Mesenchymal stem cell (in vitro differentiated cells and primary cell): ENCODE measurements around the gene DOCK2.

ENCODE experiments used
- DNase-seq: peaks from one replicate; pipeline ENCODE4 v3.0.0-alpha.2; 2013
- H2AFZ ChIP-seq: one replicate; pipeline ENCODE4 v1.6.1; 2013; ENCODE audit warnings: low read depth, mild to moderate bottlenecking, control low read depth, inconsistent platforms, low read length, moderate library complexity
- H2AK5ac ChIP-seq: 2 replicates; pipeline ENCODE4 v1.6.1; 2013; ENCODE audit warnings: low read length, moderate library complexity, mild to moderate bottlenecking, inconsistent platforms; ENCODE audit not compliant: severe bottlenecking
- H2BK120ac ChIP-seq: one replicate; pipeline ENCODE4 v1.6.1; 2013; ENCODE audit warnings: low read depth, mild to moderate bottlenecking, inconsistent platforms, low read length, moderate library complexity
- H2BK12ac ChIP-seq, 2 experiments: one replicate each; pipeline ENCODE4 v1.6.1; 2013; ENCODE audit warnings: inconsistent platforms in 2 of 2, low read length in 2 of 2, mild to moderate bottlenecking in 2 of 2, moderate library complexity in 2 of 2, control low read depth in 1 of 2
- H2BK15ac ChIP-seq: one replicate; pipeline ENCODE4 v1.6.1; 2013; ENCODE audit warnings: mild to moderate bottlenecking, low read depth, inconsistent platforms; ENCODE audit not compliant: poor library complexity, severe bottlenecking
- H2BK5ac ChIP-seq: 2 replicates; pipeline ENCODE4 v1.6.1; 2013; ENCODE audit warnings: low read depth, mild to moderate bottlenecking, low read length, control low read depth, inconsistent platforms; ENCODE audit not compliant: poor library complexity, severe bottlenecking
- H3K14ac ChIP-seq, 2 experiments: one replicate each; pipeline ENCODE4 v1.6.1; 2013; ENCODE audit warnings: inconsistent platforms in 2 of 2, low read length in 2 of 2, control low read depth in 1 of 2, mild to moderate bottlenecking in 1 of 2, moderate library complexity in 1 of 2
- H3K18ac ChIP-seq, 2 experiments: one replicate each; pipeline ENCODE4 v1.6.1; 2013; ENCODE audit warnings: inconsistent platforms in 2 of 2, low read length in 2 of 2, control low read depth in 1 of 2, low read depth in 1 of 2, mild to moderate bottlenecking in 1 of 2
- H3K23ac ChIP-seq, 2 experiments: one replicate each; pipeline ENCODE4 v1.6.1; 2013; ENCODE audit warnings: inconsistent platforms in 2 of 2, low read length in 2 of 2, mild to moderate bottlenecking in 2 of 2, moderate library complexity in 2 of 2, control low read depth in 1 of 2
- H3K27ac ChIP-seq: 2 replicates; pipeline ENCODE4 v1.5.1; 2013; ENCODE audit warnings: mild to moderate bottlenecking, moderate library complexity, low read length, control low read depth, inconsistent platforms; ENCODE audit not compliant: poor library complexity, severe bottlenecking
- H3K27me3 ChIP-seq, 2 experiments: 2 replicates each; pipeline versions ENCODE4 v1.6.1 to v1.7.0; 2013; ENCODE audit warnings: low read length in 2 of 2, mild to moderate bottlenecking in 2 of 2, moderate library complexity in 2 of 2, control low read depth in 1 of 2, inconsistent platforms in 1 of 2; ENCODE audit not compliant: control insufficient read depth in 1 of 2, insufficient read depth in 1 of 2
- H3K36me3 ChIP-seq, 2 experiments: 2 replicates each; pipeline versions ENCODE4 v1.6.1 to v1.7.0; 2013; ENCODE audit warnings: low read length in 2 of 2, control low read depth in 1 of 2, inconsistent platforms in 1 of 2, low read depth in 1 of 2, mild to moderate bottlenecking in 1 of 2; ENCODE audit not compliant: insufficient read depth in 2 of 2, control insufficient read depth in 1 of 2
- H3K4ac ChIP-seq, 2 experiments: one replicate each; pipeline ENCODE4 v1.6.1; 2013; ENCODE audit warnings: inconsistent platforms in 2 of 2, low read length in 2 of 2, mild to moderate bottlenecking in 2 of 2, moderate library complexity in 2 of 2, control low read depth in 1 of 2, low read depth in 1 of 2
- H3K4me1 ChIP-seq: 2 replicates; pipeline ENCODE4 v1.6.1; 2013; ENCODE audit warnings: low read depth, low read length, control low read depth; ENCODE audit not compliant: control insufficient read depth, insufficient read depth
- H3K4me2 ChIP-seq: 2 replicates; pipeline ENCODE4 v1.6.1; 2013; ENCODE audit warnings: low read length, mild to moderate bottlenecking, inconsistent platforms; ENCODE audit not compliant: poor library complexity, severe bottlenecking
- H3K4me3 ChIP-seq, 2 experiments: 2 replicates each; pipeline versions ENCODE4 v1.5.1 to v1.7.0; 2013; ENCODE audit warnings: low read length in 2 of 2, mild to moderate bottlenecking in 2 of 2, control low read depth in 1 of 2, low read depth in 1 of 2; ENCODE audit not compliant: insufficient read depth in 1 of 2
- H3K79me1 ChIP-seq: replicated peaks from 2 replicates; pipeline ENCODE4 v1.6.1; 2013; ENCODE audit warnings: mild to moderate bottlenecking, control low read depth, low read length, inconsistent platforms; ENCODE audit not compliant: poor library complexity, severe bottlenecking
- H3K9ac ChIP-seq: 2 replicates; pipeline ENCODE4 v1.7.0; 2013; ENCODE audit warnings: mild to moderate bottlenecking, low read length, moderate library complexity
- H3K9me3 ChIP-seq: 2 replicates; pipeline ENCODE4 v1.7.0; 2013; ENCODE audit warnings: mild to moderate bottlenecking, low read length; ENCODE audit not compliant: control insufficient read depth
- H4K8ac ChIP-seq: one replicate; pipeline ENCODE4 v1.6.1; 2013; ENCODE audit warnings: inconsistent platforms, mild to moderate bottlenecking, low read length, moderate library complexity
- H4K91ac ChIP-seq: one replicate; pipeline ENCODE4 v1.6.1; 2013; ENCODE audit warnings: mild to moderate bottlenecking, low read length, inconsistent platforms
- WGBS: methylation state at CpG from one replicate; pipeline ENCODE4 v1.1.7; 2013; ENCODE audit warnings: mixed read lengths; 5-methylcytosine and 5-hydroxymethylcytosine counted together

DOCK2 gene

DNA sequence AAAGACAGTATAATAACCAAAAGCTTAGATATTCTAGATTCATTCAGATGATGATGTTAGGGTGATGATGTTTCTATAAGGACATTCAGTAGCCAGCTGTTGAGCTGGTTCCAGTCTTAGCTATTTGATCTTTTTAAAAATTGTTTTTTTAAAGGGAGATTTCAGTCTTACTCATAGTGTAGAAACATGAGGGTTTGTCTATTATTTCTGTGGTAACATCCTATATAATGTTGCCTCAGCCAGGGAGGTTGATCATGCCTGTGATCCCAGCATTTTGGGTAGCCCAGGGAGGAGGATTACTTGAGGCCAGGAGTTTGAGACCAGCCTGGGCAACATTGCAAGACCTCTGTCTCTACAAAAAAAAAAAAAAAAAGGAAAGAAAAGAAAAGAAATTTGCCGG is 167.8 kb downstream of the DOCK2 start:
- peak overlapping the region; percentile 21 for H2BK120ac ChIP-seq
- H3K36me3 ChIP-seq = no peaks in the 10 kb centered on the region
- no peak overlapping the region for H2BK15ac ChIP-seq
- H3K4me1 ChIP-seq = peaks cover 2% of the 10 kb centered on the region
- no peak overlapping the region for H3K4me2 ChIP-seq
- DNase-seq = peak; percentile 32
- no peak overlapping the region for H2AK5ac ChIP-seq
- peak overlapping the region in 1 of 2 experiments; percentile 72 for H3K18ac ChIP-seq
- no peak overlapping the region for H4K91ac ChIP-seq
- no peak overlapping the region for H2BK5ac ChIP-seq
- H3K14ac ChIP-seq = no peak overlapping the region
- no peak overlapping the region for H2AFZ ChIP-seq
- no peak overlapping the region for H4K8ac ChIP-seq
- no peak overlapping the region for H3K23ac ChIP-seq
- no peaks in the 10 kb centered on the region for H3K9me3 ChIP-seq
- H3K4ac ChIP-seq = peak overlapping the region in 1 of 2 experiments; percentile 83
- H3K4me3 ChIP-seq = no peak overlapping the region
- no peak overlapping the region for H3K27ac ChIP-seq
- peaks cover 0 to 3% of the 10 kb centered on the region in 2 experiments for H3K27me3 ChIP-seq
- 100% methylated on average over 1 of the region's 1 CpG for WGBS
- H2BK12ac ChIP-seq = peak overlapping the region in 1 of 2 experiments; percentile 74
- peak overlapping the region; percentile 46 for H3K9ac ChIP-seq
- no peaks in the 10 kb centered on the region for H3K79me1 ChIP-seq

DNA sequence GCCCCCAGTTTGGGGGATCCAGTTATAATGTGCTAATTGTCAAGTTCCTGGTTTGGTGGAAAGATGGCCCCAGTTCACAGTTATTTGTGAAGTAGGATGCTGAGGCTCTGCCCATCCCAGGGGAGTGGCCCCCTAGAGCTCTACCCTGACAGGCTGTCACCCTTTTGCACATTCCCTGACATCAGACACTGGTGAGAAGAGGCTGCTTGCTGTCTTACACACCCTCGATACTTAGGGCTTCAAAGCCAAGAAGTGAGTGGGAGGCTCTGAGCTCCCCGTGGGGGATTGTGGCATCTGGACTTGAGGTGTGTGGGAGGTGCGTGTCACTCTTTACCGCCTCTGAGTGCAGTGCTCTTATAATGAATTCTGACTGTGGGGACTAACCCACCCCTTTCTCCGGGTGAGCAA is 168.5 kb downstream of the DOCK2 start:
- WGBS = 52% methylated on average over 5 of the region's 5 CpGs
- DNase-seq = no peak
- H3K4me1 ChIP-seq = peaks cover 2% of the 10 kb centered on the region
- no peak overlapping the region for H2BK5ac ChIP-seq
- H3K18ac ChIP-seq = peak overlapping the region; percentile 72 to 90
- H3K4ac ChIP-seq = peak overlapping the region; percentile 85 to 89
- peak overlapping the region; percentile 73 for H2AFZ ChIP-seq
- H3K9ac ChIP-seq = peak overlapping the region; percentile 46
- peaks cover 0 to 3% of the 10 kb centered on the region in 2 experiments for H3K27me3 ChIP-seq
- H3K27ac ChIP-seq = no peak overlapping the region
- no peaks in the 10 kb centered on the region for H3K79me1 ChIP-seq
- peak overlapping the region in 1 of 2 experiments; percentile 87 for H3K14ac ChIP-seq
- no peaks in the 10 kb centered on the region for H3K36me3 ChIP-seq
- peak overlapping the region; percentile 97 for H2BK15ac ChIP-seq
- peak overlapping the region; percentile 71 to 90 for H2BK12ac ChIP-seq
- H2AK5ac ChIP-seq = no peak overlapping the region
- no peak overlapping the region for H3K4me2 ChIP-seq
- no peak overlapping the region for H3K4me3 ChIP-seq
- peak overlapping the region; percentile 82 for H4K91ac ChIP-seq
- H2BK120ac ChIP-seq = peak overlapping the region; percentile 21
- peak overlapping the region; percentile 82 for H4K8ac ChIP-seq
- no peak overlapping the region for H3K23ac ChIP-seq
- H3K9me3 ChIP-seq = no peaks in the 10 kb centered on the region

DNA sequence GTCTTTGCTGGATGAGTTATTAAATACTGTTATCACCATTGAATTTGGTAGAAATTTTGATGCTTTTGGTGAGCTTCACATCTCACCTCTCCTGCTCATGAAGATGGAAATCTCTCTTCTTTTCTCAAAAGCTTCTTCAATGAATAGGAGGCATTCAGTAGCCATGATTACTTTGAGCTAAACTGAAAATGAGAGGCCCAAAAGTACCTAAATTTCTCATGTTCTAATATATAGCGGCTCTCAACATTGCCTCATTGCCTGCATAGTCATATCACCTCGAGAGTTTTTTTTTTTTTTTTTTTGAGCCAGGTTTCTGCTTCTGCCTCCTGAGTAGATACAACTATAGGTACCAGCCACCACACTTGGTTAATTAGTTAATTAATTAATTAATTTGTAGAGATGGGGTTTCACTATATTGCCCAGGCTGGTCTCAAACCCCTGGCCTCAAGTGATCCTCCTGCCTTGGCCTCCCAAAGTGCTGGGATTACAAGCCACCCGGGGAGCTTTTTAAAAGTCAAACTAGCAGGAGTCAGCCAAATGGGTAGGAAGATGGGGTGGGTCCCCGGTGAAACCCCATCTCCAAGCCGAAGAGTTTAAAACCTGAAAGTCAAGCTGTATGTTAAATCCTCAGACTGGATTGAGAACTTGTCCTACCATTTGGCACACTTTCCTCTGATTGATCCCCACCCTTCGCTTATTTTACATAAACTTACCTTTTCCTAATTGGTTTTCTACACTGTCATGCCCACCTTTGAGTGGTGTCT is 169.0 kb downstream of the DOCK2 start:
- H4K8ac ChIP-seq = no peak overlapping the region
- no peak overlapping the region for H3K23ac ChIP-seq
- DNase-seq = no peak
- no peak overlapping the region for H2AFZ ChIP-seq
- H2BK12ac ChIP-seq = peak overlapping the region in 1 of 2 experiments; percentile 24
- no peak overlapping the region for H3K27ac ChIP-seq
- peaks cover 0 to 3% of the 10 kb centered on the region in 2 experiments for H3K27me3 ChIP-seq
- no peaks in the 10 kb centered on the region for H3K9me3 ChIP-seq
- H2AK5ac ChIP-seq = no peak overlapping the region
- no peak overlapping the region for H3K4ac ChIP-seq
- no peak overlapping the region for H3K4me3 ChIP-seq
- H2BK15ac ChIP-seq = peak overlapping the region; percentile 97
- H2BK5ac ChIP-seq = no peak overlapping the region
- 97% methylated on average over 6 of the region's 6 CpGs for WGBS
- no peaks in the 10 kb centered on the region for H3K79me1 ChIP-seq
- no peak overlapping the region for H3K18ac ChIP-seq
- no peak overlapping the region for H3K4me2 ChIP-seq
- no peaks in the 10 kb centered on the region for H3K36me3 ChIP-seq
- no peak overlapping the region for H2BK120ac ChIP-seq
- no peak overlapping the region for H3K9ac ChIP-seq
- no peak overlapping the region for H4K91ac ChIP-seq
- H3K4me1 ChIP-seq = peaks cover 4% of the 10 kb centered on the region
- H3K14ac ChIP-seq = no peak overlapping the region

DNA sequence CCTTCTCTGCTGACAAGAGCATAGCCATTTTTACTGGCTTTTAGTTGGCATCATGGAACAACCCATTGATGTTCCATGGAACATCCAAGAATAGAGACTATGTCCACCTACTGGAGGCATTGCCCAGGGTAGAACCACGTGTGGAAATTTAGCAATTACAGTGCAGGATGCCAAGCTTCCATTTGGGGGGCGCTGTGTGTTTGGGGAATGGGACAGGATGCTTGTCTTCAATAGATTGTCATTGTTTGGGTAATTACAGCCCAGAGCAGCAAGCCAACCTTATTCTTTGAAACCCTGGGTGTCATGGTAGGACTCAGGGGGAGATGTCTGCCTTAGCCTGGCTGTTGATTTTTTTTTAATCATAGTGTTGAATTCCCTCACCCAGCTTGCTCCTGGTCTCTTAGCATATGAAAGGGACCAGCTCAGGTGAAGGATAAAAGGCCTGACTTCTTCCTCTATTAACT is 171.1 kb downstream of the DOCK2 start:
- DNase-seq = no peak
- Histone ChIP-seq H3K36me3 (no peaks in the 10 kb centered on the region), H3K4ac (no peak overlapping the region), H3K4me2 (no peak overlapping the region), H3K9ac (no peak overlapping the region), H3K4me1 (peaks cover 8% of the 10 kb centered on the region), H3K4me3 (no peak overlapping the region), H2BK120ac (no peak overlapping the region), H3K27ac (no peak overlapping the region), H3K79me1 (peaks cover 1% of the 10 kb centered on the region), H3K23ac (no peak overlapping the region), H3K18ac (no peak overlapping the region), H3K14ac (no peak overlapping the region), H3K27me3 (peaks cover 0 to 3% of the 10 kb centered on the region in 2 experiments), H2BK15ac (no peak overlapping the region), H4K91ac (no peak overlapping the region), H2AFZ (no peak overlapping the region), H2BK5ac (no peak overlapping the region), H4K8ac (no peak overlapping the region), H2BK12ac (no peak overlapping the region), H3K9me3 (no peaks in the 10 kb centered on the region), H2AK5ac (no peak overlapping the region)
- 15% methylated on average over 2 of the region's 2 CpGs for WGBS
